GM19324 (cell line): Measurements from ENCODE around the gene AKAP12.
"Not testable (repeated sequence)": the region's sequence is repeated elsewhere in the genome, so short reads cannot be mapped to it uniquely, and the experiment has no call there.

ENCODE experiments used
- ATAC-seq: cut with Tn5 transposase; IDR thresholded peaks from one replicate; pipeline ENCODE4 v1.9.1; 2021; ENCODE audit warnings: mild to moderate bottlenecking, moderate library complexity; ENCODE audit not compliant: unreplicated experiment, low FRiP score

The AKAP12 gene

GRCh38 chr6:151376440-151376839 is 136.7 kb downstream of the AKAP12 start:
- ATAC-seq = no peak

GRCh38 chr6:151377095-151377494 is 137.3 kb downstream of the AKAP12 start:
- ATAC-seq = no peak

GRCh38 chr6:151379933-151380847 is 140.4 kb downstream of the AKAP12 start:
- ATAC-seq = peak; percentile 69

GRCh38 chr6:151380848-151381205 is 141.1 kb downstream of the AKAP12 start:
- no peak for ATAC-seq

GRCh38 chr6:151381722-151382121 is 142.0 kb downstream of the AKAP12 start:
- ATAC-seq = no peak

GRCh38 chr6:151382631-151383030 is 142.9 kb downstream of the AKAP12 start:
- not testable (repeated sequence) for ATAC-seq

- ATAC-seq = no peak
Observed at GRCh38 chr6:151384151-151384550, 144.4 kb downstream of the AKAP12 start.

GRCh38 chr6:151385177-151385576 is 145.4 kb downstream of the AKAP12 start:
- no peak for ATAC-seq

- ATAC-seq = no peak
Observed at GRCh38 chr6:151387175-151387970, 147.6 kb downstream of the AKAP12 start.

- no peak for ATAC-seq
Observed at GRCh38 chr6:151388236-151388635, 148.5 kb downstream of the AKAP12 start.

GRCh38 chr6:151388997-151389617 is 149.3 kb downstream of the AKAP12 start:
- ATAC-seq = no peak

GRCh38 chr6:151389618-151390275 is 150.0 kb downstream of the AKAP12 start:
- peak; percentile 74 for ATAC-seq

- peak; percentile 85 for ATAC-seq
Observed at GRCh38 chr6:151390276-151390850, 150.6 kb downstream of the AKAP12 start.

- peak; percentile 11 for ATAC-seq
Observed at GRCh38 chr6:151390851-151391470, 151.2 kb downstream of the AKAP12 start.

- no peak for ATAC-seq
Observed at GRCh38 chr6:151391471-151392413, 152.0 kb downstream of the AKAP12 start, which contains the start of gene ZBTB2. ZBTB2 (minus strand) TSS chr6:151391559; CDS start chr6:151373637, 17,922 bp downstream.

- no peak for ATAC-seq
Observed at GRCh38 chr6:151392427-151392826, 152.7 kb downstream of the AKAP12 start.

GRCh38 chr6:151393410-151393809 is 153.6 kb downstream of the AKAP12 start:
- ATAC-seq = no peak

GRCh38 chr6:151399679-151400078 is 159.9 kb downstream of the AKAP12 start:
- ATAC-seq = no peak

GRCh38 chr6:151400473-151400872 is 160.7 kb downstream of the AKAP12 start:
- ATAC-seq = no peak
